Astrocyte of the hippocampus (primary cell): ENCODE data around the gene SPATA4.

ENCODE experiments used
- DNase-seq: peaks from one replicate; pipeline ENCODE4 v3.0.0; 2011; ENCODE audit warnings: low read depth, low spot score

Gene SPATA4

DNA sequence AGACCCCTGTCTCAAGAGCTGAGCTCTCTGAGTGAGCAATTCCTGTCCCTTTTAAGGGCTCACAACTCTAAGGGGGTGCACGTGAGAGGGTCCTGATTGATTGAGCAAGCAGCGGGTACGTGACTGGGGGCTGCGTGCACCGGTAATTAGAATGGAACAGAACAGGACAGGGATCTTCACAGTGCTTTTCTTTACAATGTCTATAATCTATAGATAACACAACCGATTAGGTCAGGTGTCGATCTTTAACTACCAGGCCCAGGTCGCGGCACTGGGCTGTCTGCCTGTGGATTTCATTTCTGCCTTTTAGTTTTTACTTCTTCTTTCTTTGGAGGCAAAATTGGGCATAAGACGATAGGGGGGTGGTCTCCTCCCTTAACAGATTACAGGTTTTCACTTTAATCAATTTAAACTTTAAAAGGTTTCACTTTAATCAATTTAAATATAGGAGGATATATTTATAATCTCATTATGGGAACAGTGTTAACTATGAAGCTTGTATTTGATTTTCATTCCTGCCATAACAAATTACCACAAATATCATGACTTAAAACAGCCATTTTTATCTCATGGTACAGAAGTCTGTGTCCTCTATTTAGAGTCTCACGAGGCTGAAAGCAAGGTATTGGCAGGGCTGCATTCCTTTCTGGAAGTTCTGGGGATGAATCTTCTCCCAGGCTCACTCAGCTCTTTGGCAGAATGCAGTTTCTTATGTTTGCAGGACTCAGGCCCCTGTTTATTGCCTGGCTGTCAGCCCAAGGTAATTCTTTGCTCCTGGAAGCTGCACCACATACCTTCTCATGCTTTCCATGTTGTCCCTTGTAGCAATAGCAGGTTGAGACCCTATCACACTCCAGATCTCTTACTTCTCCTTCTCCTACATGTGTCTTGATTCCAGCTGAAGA lies 5.2 kb downstream of the SPATA4 start:
- DNase-seq = peak; percentile 42

DNA sequence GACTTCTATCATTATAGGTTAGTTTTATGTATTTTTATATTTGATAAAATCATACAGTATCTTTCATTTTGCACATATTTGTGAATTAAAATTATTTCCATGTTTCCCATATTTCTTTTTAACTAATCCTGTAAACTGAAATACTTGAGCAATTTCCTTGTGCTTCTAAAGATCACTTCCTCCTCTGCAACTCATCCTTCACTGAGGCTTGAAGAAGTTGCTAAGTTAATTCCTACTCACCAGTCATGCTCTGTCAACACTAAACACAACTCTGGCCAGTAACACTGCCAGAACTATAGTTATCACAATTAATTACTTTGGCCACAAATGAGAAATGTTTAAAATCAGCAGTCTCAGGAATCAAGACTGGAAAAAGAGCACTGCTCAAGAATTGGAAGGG lies 6.7 kb downstream of the SPATA4 start:
- no peak for DNase-seq

DNA sequence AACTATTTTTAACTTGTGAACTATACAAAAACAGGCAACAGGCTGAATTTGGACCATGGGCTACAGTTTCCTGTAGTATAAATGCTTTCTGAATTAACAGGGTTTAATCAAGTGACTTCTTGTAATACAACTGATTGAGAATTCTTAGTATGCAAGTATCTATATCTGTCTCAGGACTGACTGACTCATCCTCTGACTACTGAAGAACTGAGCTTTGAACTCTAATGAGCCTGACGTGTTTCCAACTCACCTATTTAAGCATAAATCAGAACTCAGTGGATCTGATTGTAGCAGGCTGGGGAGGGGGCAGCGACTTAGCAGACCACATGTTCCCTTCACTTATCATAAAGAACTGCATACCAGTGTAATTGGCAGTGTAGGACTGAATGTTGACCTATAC lies 7.8 kb downstream of the SPATA4 start:
- DNase-seq = peak; percentile 18

DNA sequence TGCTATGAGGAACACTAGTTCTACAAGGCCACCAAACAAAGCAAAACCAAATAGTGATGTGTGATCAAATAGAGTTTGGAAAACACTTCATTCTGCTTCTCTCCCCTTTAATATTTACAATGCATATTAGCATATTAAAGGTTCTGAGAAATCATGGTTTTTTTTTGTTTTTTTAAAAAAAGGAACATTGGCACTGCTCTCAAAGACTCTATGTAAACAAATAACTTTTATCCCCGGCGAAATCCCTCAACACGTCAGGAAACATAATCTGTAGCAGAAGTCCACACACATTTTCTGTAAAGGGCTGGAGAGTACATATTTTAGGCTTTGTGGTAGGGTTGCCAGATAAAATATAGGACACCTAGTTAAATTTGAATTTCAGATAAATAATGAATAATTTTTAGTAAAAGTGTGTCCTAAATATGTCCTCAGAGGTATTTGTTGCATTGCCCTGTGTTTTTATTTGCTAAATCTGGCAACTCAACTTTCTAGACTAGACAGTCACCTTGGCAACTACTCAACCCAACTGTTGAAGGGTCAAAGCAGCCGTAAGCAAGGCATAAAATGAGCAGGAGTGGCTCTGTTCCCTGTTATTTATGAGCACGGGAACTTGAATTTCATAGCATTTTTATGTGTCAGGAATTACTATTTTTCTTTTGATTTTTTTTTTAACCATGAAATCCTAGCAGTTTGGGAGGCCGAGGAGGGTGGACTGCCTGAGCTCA lies 8.6 kb downstream of the SPATA4 start:
- DNase-seq = no peak

DNA sequence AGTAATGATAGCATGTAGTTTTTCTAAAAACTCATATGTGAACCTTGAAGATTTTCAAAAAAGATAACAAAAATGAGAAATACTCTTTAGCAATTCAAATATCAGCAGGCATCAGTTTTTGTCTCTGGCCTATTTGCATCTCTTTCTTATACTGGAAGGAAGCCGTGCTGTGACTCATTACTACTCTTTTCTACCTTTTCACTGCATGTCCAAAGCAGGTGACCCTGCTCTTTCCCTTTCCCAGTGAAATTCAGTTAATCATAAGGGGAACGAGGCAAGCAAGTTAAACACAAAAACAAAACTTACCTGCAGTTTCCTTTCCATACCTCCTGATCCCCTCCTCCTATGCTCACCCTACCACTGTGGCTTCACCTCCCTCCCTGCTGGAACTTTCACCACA lies 9.3 kb downstream of the SPATA4 start:
- no peak for DNase-seq

DNA sequence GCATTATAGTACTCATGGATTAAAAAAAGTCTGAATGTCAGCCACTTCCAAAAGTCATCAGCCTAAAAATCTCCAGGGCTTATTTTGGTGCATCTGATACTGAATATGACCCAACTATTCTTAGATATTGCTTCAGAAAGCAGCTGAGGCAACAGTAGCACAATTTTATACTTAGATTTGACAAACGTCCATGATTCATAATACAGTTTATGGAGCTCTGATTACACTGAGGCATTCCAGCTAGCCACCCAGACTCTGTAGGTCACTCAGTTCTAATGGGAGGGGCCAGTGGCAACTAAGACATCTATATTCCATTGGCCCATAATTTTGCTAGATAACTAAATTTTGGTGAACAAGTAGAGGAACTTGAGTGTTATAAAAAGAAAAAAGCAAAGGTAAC lies 10.3 kb downstream of the SPATA4 start:
- DNase-seq = peak; percentile 9

DNA sequence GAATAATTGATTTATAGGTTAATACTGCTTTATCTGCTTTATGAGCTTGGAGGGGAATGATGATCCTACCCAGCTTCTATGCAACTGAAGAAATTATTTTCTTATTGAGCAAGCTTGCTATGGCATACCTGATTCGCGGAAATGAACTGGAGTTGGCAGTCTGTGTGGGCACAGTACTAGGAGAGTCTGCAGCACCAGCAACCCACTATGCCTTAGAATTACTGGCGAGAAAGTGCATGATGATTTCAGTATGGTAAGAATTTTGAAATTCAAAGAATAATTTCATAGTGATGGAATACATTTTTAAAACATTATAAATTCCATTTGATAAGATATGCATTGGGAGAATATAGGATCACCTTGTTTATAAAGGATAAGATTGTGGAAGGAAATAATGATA lies 32.3 kb downstream of the SPATA4 start:
- DNase-seq = no peak

DNA sequence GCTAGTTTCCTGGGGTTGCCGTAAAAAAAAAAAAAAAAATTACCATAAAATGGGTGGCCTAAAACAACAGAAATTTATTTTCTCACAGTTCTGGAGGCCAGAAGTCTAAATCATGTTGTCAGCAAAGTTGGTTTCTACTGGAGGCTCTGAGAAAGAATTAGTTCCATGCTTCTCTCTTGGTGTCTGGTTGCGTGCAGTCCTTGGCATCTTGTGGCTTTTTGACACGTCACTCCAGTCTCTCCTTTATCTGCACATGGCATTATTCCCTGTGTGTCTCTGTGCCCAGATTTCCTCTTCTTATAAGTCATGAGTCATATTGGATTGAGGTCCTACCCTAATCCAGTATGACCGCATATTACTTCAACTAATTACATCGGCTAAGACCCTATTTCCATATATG lies 38.7 kb downstream of the SPATA4 start:
- peak; percentile 91 for DNase-seq

DNA sequence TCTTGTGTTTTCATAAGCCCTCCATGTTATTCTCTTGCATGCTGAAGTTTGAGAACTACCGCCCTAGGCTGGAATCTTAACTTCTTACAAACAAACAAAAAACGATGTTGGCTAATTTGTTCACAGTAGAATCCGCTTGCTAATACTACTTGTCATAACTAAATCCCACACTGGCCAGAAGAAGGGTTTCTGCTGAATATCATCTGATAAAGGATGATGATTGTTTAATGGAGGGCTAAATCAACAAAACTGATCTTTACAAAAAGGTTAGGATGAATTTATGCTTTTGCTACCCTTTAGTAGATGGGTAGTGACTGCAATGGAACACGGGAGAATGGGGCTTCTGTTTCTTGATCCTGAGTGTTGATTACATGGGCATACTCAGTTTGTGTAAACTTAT lies 42.3 kb downstream of the SPATA4 start:
- no peak for DNase-seq

DNA sequence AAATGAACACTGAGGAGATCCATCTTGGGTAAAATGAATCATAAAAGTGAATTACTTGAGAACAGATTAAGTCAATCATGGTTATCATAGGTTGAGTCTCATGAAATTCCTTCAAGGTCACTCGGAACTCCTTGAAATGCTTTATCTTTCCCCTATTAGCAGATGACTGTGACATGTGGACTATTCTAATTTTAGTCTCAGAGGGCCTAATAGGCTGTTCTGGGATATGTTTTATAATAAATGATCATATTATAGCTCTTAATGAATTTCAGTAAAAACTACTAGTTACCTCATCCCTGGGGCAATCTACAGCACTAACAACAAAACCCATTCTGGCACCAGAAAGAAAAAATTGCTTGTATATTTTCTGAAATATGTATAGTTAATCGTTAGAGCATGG lies 44.7 kb downstream of the SPATA4 start:
- DNase-seq = no peak

DNA sequence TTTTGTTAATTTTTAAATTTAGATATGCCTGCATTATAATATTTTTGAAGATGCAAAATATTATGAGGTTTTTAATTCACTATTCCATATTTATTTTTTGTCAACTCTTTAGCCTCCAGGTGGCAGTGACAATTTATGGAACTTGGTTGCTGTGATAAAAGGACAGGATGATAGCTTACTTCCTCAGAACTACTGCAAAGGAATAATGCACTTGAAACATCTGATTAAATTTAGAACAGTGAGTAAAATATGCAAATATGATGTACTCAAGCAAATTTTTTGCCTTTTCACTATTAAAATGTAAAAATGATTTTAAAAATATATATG lies 45.1 kb downstream of the SPATA4 start:
- peak; percentile 28 for DNase-seq

DNA sequence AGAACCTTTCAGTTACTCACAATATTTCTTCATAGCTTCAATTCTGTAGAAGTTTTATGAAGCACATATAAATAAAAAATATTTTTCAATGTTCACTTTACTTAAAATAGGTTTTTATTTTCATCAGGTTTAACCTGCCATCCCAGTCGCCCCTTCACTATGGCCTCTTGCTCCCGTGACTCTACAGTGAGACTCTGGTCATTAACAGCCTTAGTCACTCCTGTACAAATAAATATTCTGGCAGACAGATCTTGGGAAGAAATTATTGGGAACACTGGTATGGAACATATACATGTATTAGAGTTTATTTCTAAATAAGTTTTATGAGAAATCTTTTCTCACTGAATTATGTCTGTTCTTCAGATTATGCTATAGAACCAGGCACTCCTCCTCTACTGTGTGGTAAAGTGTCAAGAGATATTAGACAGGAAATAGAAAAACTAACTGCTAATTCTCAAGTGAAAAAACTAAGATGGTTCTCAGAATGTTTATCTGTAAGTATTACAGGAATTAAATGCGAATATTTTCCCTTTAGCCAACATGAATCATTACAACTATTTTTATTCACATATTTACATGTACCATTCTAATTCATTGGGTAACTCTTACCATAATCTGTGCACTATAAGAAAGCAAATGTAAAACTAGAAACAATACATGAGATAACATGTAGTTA lies 45.6 kb downstream of the SPATA4 start:
- DNase-seq = no peak

DNA sequence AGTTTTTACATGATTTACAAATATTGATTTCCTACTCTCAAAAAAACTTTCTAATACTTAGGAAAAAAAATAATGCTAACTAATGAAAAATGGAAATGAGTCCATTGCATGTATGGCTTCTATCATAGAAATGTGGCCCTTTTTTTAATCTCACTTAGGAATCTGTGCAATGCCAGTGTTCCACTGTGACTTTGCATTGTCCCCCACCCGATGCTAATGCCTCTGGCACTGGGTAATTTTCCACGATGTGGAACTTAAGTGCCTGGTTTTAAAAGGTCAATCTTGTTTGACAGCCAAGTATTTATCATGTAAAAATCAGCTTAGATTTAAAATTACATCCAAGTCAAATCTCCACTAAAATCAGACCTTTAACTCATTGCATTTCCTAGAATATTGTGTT lies 53.1 kb downstream of the SPATA4 start:
- no peak for DNase-seq

DNA sequence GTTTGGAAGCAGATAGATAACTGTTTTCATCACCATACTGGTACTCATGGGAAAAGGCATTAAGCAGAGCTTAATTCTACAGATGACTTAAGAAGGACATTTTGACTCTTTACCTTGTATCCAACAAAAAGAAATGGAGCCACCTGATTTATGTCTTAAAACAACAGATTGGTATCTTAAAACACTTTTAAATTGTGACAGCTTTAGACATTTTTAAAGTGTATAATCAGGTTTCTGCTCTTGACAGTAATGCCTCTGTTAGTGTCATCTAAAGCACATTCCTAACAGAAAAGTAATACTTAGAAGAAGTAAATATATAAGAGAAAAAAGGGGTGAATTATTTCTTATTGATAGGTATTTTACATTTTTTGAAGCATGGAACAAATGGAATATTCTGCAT lies 55.9 kb downstream of the SPATA4 start:
- DNase-seq = no peak

DNA sequence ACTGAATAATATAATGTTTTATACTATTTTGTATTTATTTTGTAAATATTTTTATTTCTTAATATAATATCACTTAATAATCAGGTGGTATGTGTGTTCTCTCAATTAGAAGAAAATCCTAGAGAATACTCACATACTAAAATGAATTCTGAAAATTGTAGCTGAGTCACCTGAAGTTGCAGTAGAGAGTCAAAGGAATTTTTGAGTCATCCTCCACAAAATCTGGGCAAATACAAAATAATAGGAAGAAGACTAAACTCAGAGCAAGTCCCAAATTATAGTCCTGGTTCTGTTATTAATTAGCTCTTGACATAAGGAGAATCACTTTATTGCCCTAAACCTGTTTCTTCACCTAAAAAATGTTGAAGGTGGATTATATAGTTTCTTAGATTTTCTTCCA lies 57.8 kb downstream of the SPATA4 start:
- peak; percentile 23 for DNase-seq

DNA sequence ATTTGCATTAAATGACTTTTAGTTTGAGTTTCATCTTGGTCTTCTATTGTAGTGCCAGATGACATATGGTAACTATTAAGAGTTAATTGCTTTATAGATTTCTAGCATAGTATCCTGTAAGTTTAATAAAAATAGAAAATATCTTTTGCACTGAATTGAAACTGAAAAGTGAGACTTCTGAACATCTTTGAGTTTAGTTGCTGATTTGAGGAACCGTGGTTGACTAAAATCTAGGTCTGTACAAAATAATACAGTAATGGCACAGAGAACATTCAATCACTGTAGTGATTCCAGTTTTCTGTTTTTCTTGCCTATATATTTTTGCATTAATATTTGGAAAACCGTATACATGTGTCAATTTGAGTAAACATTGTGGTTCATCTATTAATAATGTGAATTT lies 60.7 kb downstream of the SPATA4 start:
- DNase-seq = no peak
